H1 (cell line): ENCODE measurements around the gene NMRK1. TPM values are rescaled to one million over a fixed set of nuclear protein-coding genes. Genes with fewer than 3 reads are reported as not detected.

ENCODE experiments used
- CTCF ChIP-seq, 3 experiments: IDR thresholded peaks; 1 replicate in 2 of 3; 2 replicates in 1 of 3; pipeline versions ENCODE4 v1.5.1 to v1.6.1; 2011; ENCODE audit warnings: low read length in 3 of 3, mild to moderate bottlenecking in 3 of 3, inconsistent platforms in 2 of 3, low read depth in 1 of 3, moderate library complexity in 1 of 3; ENCODE audit not compliant: insufficient read depth in 1 of 3; ENCODE audit errors: control extremely low read depth in 1 of 3
- HDAC2 ChIP-seq, 2 experiments: fragments of 300-600 bp in 1 of 2; sonication (generic) in 1 of 2; IDR thresholded peaks; 2 replicates each; pipeline ENCODE4 v1.6.1; 2011 to 2012; ENCODE audit warnings: low read depth in 2 of 2, low read length in 2 of 2, mild to moderate bottlenecking in 2 of 2, moderate library complexity in 2 of 2, borderline replicate concordance in 1 of 2, inconsistent platforms in 1 of 2
- RBBP5 ChIP-seq: IDR thresholded peaks from 2 replicates; pipeline ENCODE4 v1.7.1; 2012; ENCODE audit warnings: low read depth, mild to moderate bottlenecking, inconsistent platforms, low read length, moderate library complexity, borderline replicate concordance
- SAP30 ChIP-seq: fragments of 300-600 bp; sonication (generic); IDR thresholded peaks from 2 replicates; pipeline ENCODE4 v1.7.1; 2012; ENCODE audit warnings: low read length, moderate library complexity, mild to moderate bottlenecking, inconsistent platforms; ENCODE audit not compliant: insufficient read depth, insufficient replicate concordance
- TEAD4 ChIP-seq: IDR thresholded peaks from 2 replicates; pipeline ENCODE4 v1.6.1; 2012; ENCODE audit warnings: low read depth, low read length, inconsistent platforms, mixed read lengths
- polyA plus RNA-seq, 7 experiments: library from polyadenylated mRNA; depleted of rRNA in 3 of 7; stranded (reverse) in 5 of 7; unstranded in 2 of 7; fragments of >200 nt in 5 of 7; fragments of 200-250 nt in 2 of 7; gene quantifications; 1 replicate in 5 of 7; 2 replicates in 1 of 7; 4 replicates in 1 of 7; pipeline versions ENCODE4 v1.2.1 to v1.2.3, GENCODE V29; 2011 to 2013; ENCODE audit warnings: missing spikeins in 2 of 7, mixed read lengths in 2 of 7
- total RNA-seq: library from RNA; stranded (reverse); fragmentation: NEBNext Ultra II Directional; extraction: Animal tissue kit (Norgen Biotek cat#: 25700); gene quantifications from 2 replicates; pipeline ENCODE4 v1.2.1, GENCODE V29; 2021

The NMRK1 gene
- total and polyA plus RNA-seq, 2 of the 8 experiments (the other 6 are each of a cell fraction or from before 2014, with no cell fraction given): 5.8 to 8.1 TPM

GRCh38 chr9:75088646-75089372, 854 bp upstream of the NMRK1 start (continued):
- peak in 1 of 3 experiments; percentile 24; a peak in 1 of 4 replicates for TF ChIP-seq CTCF (IDR thresholded peaks at IDR 0.05; ENCODE audit: control extremely low read depth in 1 of 3, insufficient read depth in 1 of 3, low read depth in 1 of 3, low read length in 3 of 3)
- peak; percentile 66; the same call in 1 of the 2 replicates for TF ChIP-seq TEAD4
- TF ChIP-seq HDAC2 (IDR thresholded peaks at IDR 0.05; ENCODE audit: borderline replicate concordance in 1 of 2, low read depth in 2 of 2, low read length in 2 of 2): peak in 1 of 2 experiments; percentile 38; a peak in 1 of 4 replicates
- peak; percentile 46 for TF ChIP-seq SAP30
- TF ChIP-seq RBBP5: peak; percentile 74; the same call in 1 of the 2 replicates
